GM23338 (cell line): ENCODE results near the gene IRS1. TPM values are rescaled to one million over a fixed set of nuclear protein-coding genes. Genes with fewer than 3 reads are reported as not detected.
"Not testable (repeated sequence)": the region's sequence is repeated elsewhere in the genome, so short reads cannot be mapped to it uniquely, and the experiment has no call there.

Experiments used
- ATAC-seq: fragments of 200-7000 bp; cut with Tn5 transposase; 3 replicates; pipeline ENCODE4 v1.9.1; 2020
- DNase-seq: peaks from one replicate; pipeline ENCODE4 v3.0.0-alpha.2; 2015; ENCODE audit warnings: low spot score
- H2AFZ ChIP-seq: fragments of 200-600 bp; sonication (generic); 2 replicates; pipeline ENCODE4 v1.8.0; 2016; ENCODE audit warnings: antibody characterized with exemption, mild to moderate bottlenecking, moderate library complexity
- H3F3A ChIP-seq: fragments of 200-600 bp; sonication (generic); replicated peaks from 2 replicates; pipeline ENCODE4 v1.8.0; 2017; ENCODE audit warnings: antibody characterized with exemption, mixed run types, low read depth
- H3K27ac ChIP-seq: fragments of 200-600 bp; sonication (generic); 2 replicates; pipeline ENCODE4 v1.6.1; 2016; ENCODE audit warnings: low read depth
- H3K27me3 ChIP-seq: fragments of 200-600 bp; sonication (generic); 2 replicates; pipeline ENCODE4 v1.8.0; 2016; ENCODE audit warnings: mild to moderate bottlenecking, mixed run types, moderate library complexity; ENCODE audit not compliant: insufficient read depth
- H3K36me3 ChIP-seq: fragments of 200-600 bp; sonication (generic); 2 replicates; pipeline ENCODE4 v1.8.0; 2016; ENCODE audit warnings: mild to moderate bottlenecking; ENCODE audit not compliant: insufficient read depth
- H3K4me1 ChIP-seq: fragments of 200-600 bp; sonication (generic); 2 replicates; pipeline ENCODE4 v1.8.0; 2016; ENCODE audit warnings: mild to moderate bottlenecking, moderate library complexity; ENCODE audit not compliant: insufficient read depth
- H3K4me2 ChIP-seq: fragments of 200-600 bp; sonication (generic); 2 replicates; pipeline ENCODE4 v1.7.1; 2017; ENCODE audit warnings: mixed run types
- H3K4me3 ChIP-seq: fragments of 200-600 bp; sonication (generic); 2 replicates; pipeline ENCODE4 v1.6.1; 2016; ENCODE audit warnings: mixed run types
- H3K79me2 ChIP-seq: fragments of 200-600 bp; sonication (generic); replicated peaks from 2 replicates; pipeline ENCODE4 v1.8.0; 2017; ENCODE audit warnings: mild to moderate bottlenecking; ENCODE audit not compliant: insufficient read depth
- H3K9me2 ChIP-seq: fragments of 200-600 bp; sonication (generic); 2 replicates; pipeline ENCODE4 v1.8.0; 2017; ENCODE audit not compliant: insufficient read depth
- H4K20me1 ChIP-seq: fragments of 200-600 bp; sonication (generic); replicated peaks from 2 replicates; pipeline ENCODE4 v1.8.0; 2017; ENCODE audit warnings: mild to moderate bottlenecking; ENCODE audit not compliant: insufficient read depth
- H3K27ac Mint-ChIP-seq: 2 replicates; pipeline ENCODE4 v1.8.0; 2020; ENCODE audit warnings: inconsistent platforms, mild to moderate bottlenecking, moderate library complexity, mixed read lengths
- H3K27me3 Mint-ChIP-seq: 3 replicates; pipeline ENCODE4 v1.8.0; 2022; ENCODE audit warnings: low read depth, mild to moderate bottlenecking, moderate library complexity, mixed read lengths, inconsistent platforms; ENCODE audit not compliant: insufficient read depth, poor library complexity
- H3K36me3 Mint-ChIP-seq: 3 replicates; pipeline ENCODE4 v1.8.0; 2021; ENCODE audit warnings: low read depth, mild to moderate bottlenecking, inconsistent platforms, moderate library complexity, mixed read lengths
- H3K4me1 Mint-ChIP-seq: 3 replicates; pipeline ENCODE4 v1.8.0; 2020; ENCODE audit warnings: mild to moderate bottlenecking, inconsistent platforms, mixed read lengths
- H3K4me3 Mint-ChIP-seq: 3 replicates; pipeline ENCODE4 v1.8.0; 2021; ENCODE audit warnings: moderate library complexity, mild to moderate bottlenecking, inconsistent platforms, mixed read lengths
- H3K9me3 Mint-ChIP-seq: 3 replicates; pipeline ENCODE4 v1.8.0; 2020; ENCODE audit warnings: moderate library complexity, mild to moderate bottlenecking, inconsistent platforms, mixed read lengths
- CREB1 ChIP-seq: fragments of 250-450 bp; sonication (Bioruptor Pico); IDR thresholded peaks from 2 replicates; pipeline ENCODE4 v1.5.0; 2020; ENCODE audit warnings: low read depth, mild to moderate bottlenecking, moderate library complexity
- EZH2 ChIP-seq: fragments of 200-600 bp; sonication (generic); IDR thresholded peaks from one replicate; pipeline ENCODE4 v1.8.0; 2017; ENCODE audit warnings: antibody characterized with exemption, mild to moderate bottlenecking, low read depth; ENCODE audit not compliant: unreplicated experiment
- EZH2phosphoT487 ChIP-seq: fragments of 200-600 bp; sonication (generic); IDR thresholded peaks from one replicate; pipeline ENCODE4 v1.8.1; 2018; ENCODE audit warnings: antibody characterized with exemption; ENCODE audit not compliant: unreplicated experiment
- JUNB ChIP-seq: IDR thresholded peaks from one replicate; pipeline ENCODE4 v1.6.1; 2016; ENCODE audit warnings: antibody characterized with exemption; ENCODE audit not compliant: unreplicated experiment
- NANOG ChIP-seq: IDR thresholded peaks from 2 replicates; pipeline ENCODE4 v1.6.1; 2016; ENCODE audit warnings: antibody characterized with exemption, borderline replicate concordance
- POLR2AphosphoS5 ChIP-seq: IDR thresholded peaks from 2 replicates; pipeline ENCODE4 v1.6.1; 2016; ENCODE audit warnings: antibody characterized with exemption, low read depth
- STAT1 ChIP-seq: IDR thresholded peaks from one replicate; pipeline ENCODE4 v1.6.1; 2016; ENCODE audit warnings: antibody characterized with exemption; ENCODE audit not compliant: unreplicated experiment
- ZNF114 ChIP-seq: fragments of 250-450 bp; sonication (Bioruptor Pico); IDR thresholded peaks from 2 replicates; pipeline ENCODE4 v1.5.0; 2020; ENCODE audit warnings: mild to moderate bottlenecking, moderate library complexity
- ZNF331 ChIP-seq: fragments of 250-450 bp; sonication (Bioruptor Pico); IDR thresholded peaks from 2 replicates; pipeline ENCODE4 v1.5.0; 2020; ENCODE audit warnings: low read depth, mild to moderate bottlenecking, moderate library complexity
- polyA plus RNA-seq: library from polyadenylated mRNA; unstranded; fragments of >200 nt; fragmentation: Nextera tagmentation; extraction: Ambion mirVana; gene quantifications from 2 replicates; pipeline ENCODE4 v1.2.1, GENCODE V29; 2016
- total RNA-seq: library from RNA; depleted of rRNA; stranded (reverse); fragments of >200 nt; shearing (Covaris generic); gene quantifications from 2 replicates; pipeline ENCODE4 v1.2.3, GENCODE V29; 2014
- TF ChIP-seq, protein P1 (sequence below), 2 experiments: fragments of 200-600 bp in 1 of 2; sonication (generic) in 1 of 2; conservative IDR thresholded peaks; 2 replicates each; pipeline versions ENCODE4 v1.5.1 to v1.6.1; 2016 to 2017; ENCODE audit warnings: antibody characterized with exemption in 2 of 2, low read depth in 2 of 2, mild to moderate bottlenecking in 2 of 2, moderate library complexity in 1 of 2
- TF ChIP-seq, protein P2 (sequence below): IDR thresholded peaks from 2 replicates; pipeline ENCODE4 v1.6.1; 2016; ENCODE audit warnings: antibody characterized with exemption

The IRS1 gene
- total and polyA plus RNA-seq, 2 experiments from 2014 or later: 6.9 to 26.2 TPM

- no peaks in the 10 kb centered on the region for H3F3A ChIP-seq
- ATAC-seq (no peak), DNase-seq (no peak)
- Mint-ChIP-seq H3K27me3 (peaks cover 4% of the 10 kb centered on the region), H3K4me1 (peaks cover 4% of the 10 kb centered on the region), H3K36me3 (peaks cover 22% of the 10 kb centered on the region; the same call in 2 of the 3 replicates), H3K9me3 (peaks cover 3% of the 10 kb centered on the region; the same call in 1 of the 3 replicates), H3K27ac (no peak overlapping the region), H3K4me3 (no peak overlapping the region)
- H2AFZ ChIP-seq: no peak overlapping the region
- no peaks in the 10 kb centered on the region for H3K4me1 ChIP-seq
- TF ChIP-seq NANOG (no peak), ZNF331 (CRISPR knock-in tag) (no peak), POLR2AphosphoS5 (no peak), JUNB (no peak), CREB1 (CRISPR knock-in tag) (no peak)
- TF ChIP-seq, protein P1, sequence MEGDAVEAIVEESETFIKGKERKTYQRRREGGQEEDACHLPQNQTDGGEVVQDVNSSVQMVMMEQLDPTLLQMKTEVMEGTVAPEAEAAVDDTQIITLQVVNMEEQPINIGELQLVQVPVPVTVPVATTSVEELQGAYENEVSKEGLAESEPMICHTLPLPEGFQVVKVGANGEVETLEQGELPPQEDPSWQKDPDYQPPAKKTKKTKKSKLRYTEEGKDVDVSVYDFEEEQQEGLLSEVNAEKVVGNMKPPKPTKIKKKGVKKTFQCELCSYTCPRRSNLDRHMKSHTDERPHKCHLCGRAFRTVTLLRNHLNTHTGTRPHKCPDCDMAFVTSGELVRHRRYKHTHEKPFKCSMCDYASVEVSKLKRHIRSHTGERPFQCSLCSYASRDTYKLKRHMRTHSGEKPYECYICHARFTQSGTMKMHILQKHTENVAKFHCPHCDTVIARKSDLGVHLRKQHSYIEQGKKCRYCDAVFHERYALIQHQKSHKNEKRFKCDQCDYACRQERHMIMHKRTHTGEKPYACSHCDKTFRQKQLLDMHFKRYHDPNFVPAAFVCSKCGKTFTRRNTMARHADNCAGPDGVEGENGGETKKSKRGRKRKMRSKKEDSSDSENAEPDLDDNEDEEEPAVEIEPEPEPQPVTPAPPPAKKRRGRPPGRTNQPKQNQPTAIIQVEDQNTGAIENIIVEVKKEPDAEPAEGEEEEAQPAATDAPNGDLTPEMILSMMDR (conservative IDR thresholded peaks at IDR 0.05; ENCODE audit: low read depth in 2 of 2): no peak
- H3K79me2 ChIP-seq: peaks cover 31% of the 10 kb centered on the region
- H3K27me3 ChIP-seq: no peaks in the 10 kb centered on the region
- H3K27ac ChIP-seq: no peak overlapping the region
- no peaks in the 10 kb centered on the region; the same call in 1 of the 2 replicates for H3K36me3 ChIP-seq
- peaks cover 2% of the 10 kb centered on the region; the same call in 1 of the 2 replicates for H3K9me2 ChIP-seq
- H3K4me2 ChIP-seq: no peak overlapping the region
- no peaks in the 10 kb centered on the region for H4K20me1 ChIP-seq
- H3K4me3 ChIP-seq: no peak overlapping the region
Measured at GRCh38 chr2:226845386-226846116, 45.9 kb upstream of the IRS1 start.

- H3K4me3 ChIP-seq, H3K4me1 ChIP-seq, H3K36me3 ChIP-seq, H3K9me2 ChIP-seq, H4K20me1 ChIP-seq, H2AFZ ChIP-seq, DNase-seq, H3K27ac ChIP-seq, H3K9me3 Mint-ChIP-seq, H3K4me1 Mint-ChIP-seq, H3F3A ChIP-seq, H3K4me2 ChIP-seq, H3K4me3 Mint-ChIP-seq, H3K27ac Mint-ChIP-seq, H3K27me3 Mint-ChIP-seq, ATAC-seq, H3K27me3 ChIP-seq: not testable (repeated sequence)
- peaks cover 34% of the 10 kb centered on the region for H3K79me2 ChIP-seq
- peaks cover 29% of the 10 kb centered on the region; the same call in 2 of the 3 replicates for H3K36me3 Mint-ChIP-seq
Measured at GRCh38 chr2:226843001-226843400, 43.4 kb upstream of the IRS1 start.

DNA sequence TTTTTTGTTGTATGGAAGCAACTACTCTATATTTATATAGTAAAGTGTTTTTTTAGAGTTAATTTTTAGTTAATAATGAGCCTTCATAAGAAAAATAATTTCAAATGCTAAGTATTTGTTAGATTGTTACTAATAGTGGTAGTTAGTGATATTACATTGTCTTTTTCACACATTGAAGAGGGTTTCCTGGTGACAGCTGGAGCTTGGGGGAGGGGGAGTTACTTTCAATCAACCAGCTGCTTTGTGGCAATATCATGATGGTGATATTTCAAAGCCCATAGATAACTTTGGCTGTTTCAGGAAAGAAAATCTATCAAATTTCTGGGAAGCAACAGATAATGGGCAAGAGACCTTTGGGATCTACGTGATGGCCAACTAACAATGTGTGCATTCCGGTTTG is 40.3 kb upstream of the IRS1 start:
- peaks cover 1% of the 10 kb centered on the region; the same call in 1 of the 2 replicates for H3K27me3 ChIP-seq
- no peak overlapping the region for H3K4me2 ChIP-seq
- no peaks in the 10 kb centered on the region for H4K20me1 ChIP-seq
- peaks cover 3% of the 10 kb centered on the region; the same call in 1 of the 3 replicates for H3K9me3 Mint-ChIP-seq
- 0 out of 2 replicates have a peak overlapping the region, but pooled peaks have one; percentile 36 for H3K27ac Mint-ChIP-seq
- peaks cover 40% of the 10 kb centered on the region for H3K79me2 ChIP-seq
- peaks cover 11% of the 10 kb centered on the region; the same call in 1 of the 2 replicates for H3K4me1 ChIP-seq
- no peak for ATAC-seq
- no peak overlapping the region for H3K4me3 ChIP-seq
- H3K4me1 Mint-ChIP-seq: peaks cover 15% of the 10 kb centered on the region
- H3F3A ChIP-seq: peaks cover 10% of the 10 kb centered on the region; the same call in 1 of the 2 replicates
- H3K27ac ChIP-seq: no peak overlapping the region
- H3K9me2 ChIP-seq: no peaks in the 10 kb centered on the region; the same call in 1 of the 2 replicates
- no peak overlapping the region for H2AFZ ChIP-seq
- H3K36me3 Mint-ChIP-seq: peaks cover 32% of the 10 kb centered on the region; the same call in 2 of the 3 replicates
- DNase-seq: no peak
- H3K27me3 Mint-ChIP-seq: peaks cover 7% of the 10 kb centered on the region
- H3K4me3 Mint-ChIP-seq: no peak overlapping the region
- no peaks in the 10 kb centered on the region; the same call in 1 of the 2 replicates for H3K36me3 ChIP-seq
- TF ChIP-seq NANOG (no peak), EZH2 (no peak), ZNF114 (CRISPR knock-in tag) (no peak), STAT1 (no peak), JUNB (no peak), ZNF331 (CRISPR knock-in tag) (no peak), CREB1 (CRISPR knock-in tag) (no peak), POLR2AphosphoS5 (no peak), EZH2phosphoT487 (no peak)
- TF ChIP-seq, protein P1 (conservative IDR thresholded peaks at IDR 0.05; ENCODE audit: low read depth in 2 of 2): no peak
- TF ChIP-seq, protein P2, sequence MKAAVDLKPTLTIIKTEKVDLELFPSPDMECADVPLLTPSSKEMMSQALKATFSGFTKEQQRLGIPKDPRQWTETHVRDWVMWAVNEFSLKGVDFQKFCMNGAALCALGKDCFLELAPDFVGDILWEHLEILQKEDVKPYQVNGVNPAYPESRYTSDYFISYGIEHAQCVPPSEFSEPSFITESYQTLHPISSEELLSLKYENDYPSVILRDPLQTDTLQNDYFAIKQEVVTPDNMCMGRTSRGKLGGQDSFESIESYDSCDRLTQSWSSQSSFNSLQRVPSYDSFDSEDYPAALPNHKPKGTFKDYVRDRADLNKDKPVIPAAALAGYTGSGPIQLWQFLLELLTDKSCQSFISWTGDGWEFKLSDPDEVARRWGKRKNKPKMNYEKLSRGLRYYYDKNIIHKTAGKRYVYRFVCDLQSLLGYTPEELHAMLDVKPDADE: no peak
